ENCODE data around the gene ANGPT4. TPM values are rescaled to one million over a fixed set of nuclear protein-coding genes. Genes with fewer than 3 reads are reported as not detected.

ANGPT4 gene
- total RNA-seq (ENCODE audit: low replicate concordance), result 0.06 and 0.19 TPM in 2 replicates

GRCh38 chr20:916125-916799 lies at the start of gene ANGPT4:
Gene ANGPT4 (minus strand): TSS chr20:916334. CDS start chr20:916214, 120 bp downstream.
- H3K36me3 ChIP-seq, result no peaks in the 10 kb centered on the region
- no peaks in the 10 kb centered on the region for H4K20me1 ChIP-seq (ENCODE audit: low read depth)
- Mint-ChIP-seq H3K9me3 (no peaks in the 10 kb centered on the region), H3K36me3 (no peaks in the 10 kb centered on the region), H3K27me3 (ENCODE audit: insufficient read depth, low read depth) (peaks cover 2% of the 10 kb centered on the region), H3K27ac (peak within 1 kb of the TSS; percentile 58), H3K4me1 (peaks cover 8% of the 10 kb centered on the region), H3K4me3 (peak within 1 kb of the TSS; percentile 27)
- H3K9ac ChIP-seq, result no peak within 1 kb of the TSS
- H3F3A ChIP-seq (ENCODE audit: low read depth), result no peaks in the 10 kb centered on the region
- no peaks in the 10 kb centered on the region for H3K79me2 ChIP-seq (ENCODE audit: low read depth)
- no peaks in the 10 kb centered on the region for H3K27me3 ChIP-seq
- no peak within 1 kb of the TSS for H3K4me3 ChIP-seq
- DNase-seq (ENCODE audit: low spot score), result peak; percentile 40
- no peak for TF ChIP-seq CTCF (IDR thresholded peaks at IDR 0.05)
- TF ChIP-seq EZH2 (IDR thresholded peaks at IDR 0.05), result no peak
- TF ChIP-seq EZH2phosphoT487 (IDR thresholded peaks at IDR 0.05), result no peak
- peak within 1 kb of the TSS; percentile 81 for H2AFZ ChIP-seq (replicated peaks)
- peaks cover 14% of the 10 kb centered on the region for H3K4me1 ChIP-seq
- no peaks in the 10 kb centered on the region for H3K9me3 ChIP-seq (ENCODE audit: low read depth)
- peak within 1 kb of the TSS; percentile 47 for H3K4me2 ChIP-seq
- no peak within 1 kb of the TSS for H3K27ac ChIP-seq

GRCh38 chr20:963795-964194 lies 47.7 kb upstream of the ANGPT4 start:
- H3F3A ChIP-seq (ENCODE audit: low read depth), result no peaks in the 10 kb centered on the region
- no peak overlapping the region for H3K4me3 Mint-ChIP-seq
- no peaks in the 10 kb centered on the region for H3K36me3 Mint-ChIP-seq
- no peaks in the 10 kb centered on the region for H3K9me3 Mint-ChIP-seq
- no peaks in the 10 kb centered on the region for H3K4me1 ChIP-seq
- H3K4me2 ChIP-seq, result no peak overlapping the region
- TF ChIP-seq EZH2 (IDR thresholded peaks at IDR 0.05) (no peak), CTCF (IDR thresholded peaks at IDR 0.05) (no peak), EZH2phosphoT487 (IDR thresholded peaks at IDR 0.05) (no peak)
- H3K27ac Mint-ChIP-seq, result no peak overlapping the region
- H3K27ac ChIP-seq, result no peak overlapping the region
- peaks cover 2% of the 10 kb centered on the region for H3K27me3 Mint-ChIP-seq (ENCODE audit: insufficient read depth, low read depth)
- DNase-seq (ENCODE audit: low spot score), result no peak
- no peak overlapping the region for H3K9ac ChIP-seq
- no peaks in the 10 kb centered on the region for H3K36me3 ChIP-seq
- H3K9me3 ChIP-seq (ENCODE audit: low read depth), result no peaks in the 10 kb centered on the region
- no peaks in the 10 kb centered on the region for H3K27me3 ChIP-seq
- no peaks in the 10 kb centered on the region for H3K79me2 ChIP-seq (ENCODE audit: low read depth)
- H2AFZ ChIP-seq (replicated peaks), result no peak overlapping the region
- H3K4me3 ChIP-seq, result no peak overlapping the region
- no peaks in the 10 kb centered on the region for H3K4me1 Mint-ChIP-seq
- no peaks in the 10 kb centered on the region for H4K20me1 ChIP-seq (ENCODE audit: low read depth)

- H3K36me3 Mint-ChIP-seq, result no peaks in the 10 kb centered on the region
- no peaks in the 10 kb centered on the region for H3K4me1 ChIP-seq
- H4K20me1 ChIP-seq (ENCODE audit: low read depth), result no peaks in the 10 kb centered on the region
- no peak overlapping the region for H3K9ac ChIP-seq
- no peaks in the 10 kb centered on the region for H3K9me3 ChIP-seq (ENCODE audit: low read depth)
- H3K4me1 Mint-ChIP-seq, result no peaks in the 10 kb centered on the region
- H3K79me2 ChIP-seq (ENCODE audit: low read depth), result no peaks in the 10 kb centered on the region
- no peaks in the 10 kb centered on the region for H3K27me3 ChIP-seq
- no peaks in the 10 kb centered on the region for H3K9me3 Mint-ChIP-seq
- DNase-seq (ENCODE audit: low spot score), result no peak
- H3K36me3 ChIP-seq, result no peaks in the 10 kb centered on the region
- no peak overlapping the region for H3K27ac Mint-ChIP-seq
- no peak overlapping the region for H3K4me3 Mint-ChIP-seq
- H3K27me3 Mint-ChIP-seq (ENCODE audit: insufficient read depth, low read depth), result peaks cover 9% of the 10 kb centered on the region
- no peak overlapping the region for H3K27ac ChIP-seq
- H3F3A ChIP-seq (ENCODE audit: low read depth), result no peaks in the 10 kb centered on the region
- H2AFZ ChIP-seq (replicated peaks), result no peak overlapping the region
- no peak overlapping the region for H3K4me3 ChIP-seq
- TF ChIP-seq CTCF (IDR thresholded peaks at IDR 0.05), result no peak
- H3K4me2 ChIP-seq, result no peak overlapping the region
Observed at GRCh38 chr20:962683-963082, 46.5 kb upstream of the ANGPT4 start.

All from neural progenitor cell (in vitro differentiated cells).